HG03025 (cell line): ENCODE measurements around the gene CGRRF1.

Experiments used
- ATAC-seq: cut with Tn5 transposase; IDR thresholded peaks from one replicate; pipeline ENCODE4 v1.9.1; 2021; ENCODE audit warnings: mild to moderate bottlenecking, moderate library complexity; ENCODE audit not compliant: unreplicated experiment, low FRiP score

CGRRF1 gene

GRCh38 chr14:54570631-54571415 lies 61.1 kb downstream of the CGRRF1 start:
- no peak for ATAC-seq

GRCh38 chr14:54572316-54572715 lies 62.6 kb downstream of the CGRRF1 start:
- no peak for ATAC-seq

- ATAC-seq: no peak
Measured at GRCh38 chr14:54574528-54574927, 64.8 kb downstream of the CGRRF1 start.

- ATAC-seq: no peak
Measured at GRCh38 chr14:54577494-54577893, 67.8 kb downstream of the CGRRF1 start.

- no peak for ATAC-seq
Measured at GRCh38 chr14:54577977-54578376, 68.3 kb downstream of the CGRRF1 start.

GRCh38 chr14:54579621-54580020 lies 69.9 kb downstream of the CGRRF1 start:
- ATAC-seq: no peak

- no peak for ATAC-seq
Measured at GRCh38 chr14:54580933-54581332, 71.2 kb downstream of the CGRRF1 start.

- ATAC-seq: no peak
Measured at GRCh38 chr14:54582334-54582733, 72.6 kb downstream of the CGRRF1 start.

- no peak for ATAC-seq
Measured at GRCh38 chr14:54584097-54584496, 74.4 kb downstream of the CGRRF1 start.

- no peak for ATAC-seq
Measured at GRCh38 chr14:54585214-54585613, 75.5 kb downstream of the CGRRF1 start.
